Endodermal cell (in vitro differentiated cells): ENCODE data around the gene IDI1. TPM values are rescaled to one million over a fixed set of nuclear protein-coding genes. Genes with fewer than 3 reads are reported as not detected.

ENCODE experiments used
- DNase-seq: peaks from one replicate; pipeline ENCODE4 v3.0.0-alpha.2; 2017
- H3K27ac ChIP-seq: 2 replicates; pipeline ENCODE4 v1.5.1; 2013; ENCODE audit warnings: mild to moderate bottlenecking, low read depth, low read length, moderate library complexity
- H3K27me3 ChIP-seq: 2 replicates; pipeline ENCODE4 v1.6.1; 2013; ENCODE audit warnings: mild to moderate bottlenecking, low read length, moderate library complexity; ENCODE audit not compliant: insufficient read depth, control insufficient read depth, poor library complexity, severe bottlenecking
- H3K36me3 ChIP-seq: 2 replicates; pipeline ENCODE4 v1.7.0; 2013; ENCODE audit warnings: mild to moderate bottlenecking, low read length, moderate library complexity; ENCODE audit not compliant: control insufficient read depth, insufficient read depth
- H3K4me1 ChIP-seq: one replicate; pipeline ENCODE4 v1.7.0; 2013; ENCODE audit warnings: low read length; ENCODE audit not compliant: control insufficient read depth, insufficient read depth
- H3K4me3 ChIP-seq: 2 replicates; pipeline ENCODE4 v1.5.1; 2013; ENCODE audit warnings: mild to moderate bottlenecking, low read length, moderate library complexity
- H3K9ac ChIP-seq: 2 replicates; pipeline ENCODE4 v1.6.1; 2013; ENCODE audit warnings: mild to moderate bottlenecking, low read length, moderate library complexity; ENCODE audit not compliant: poor library complexity, severe bottlenecking; ENCODE audit errors: extremely low read depth
- H3K9me3 ChIP-seq: 2 replicates; pipeline ENCODE4 v1.6.1; 2013; ENCODE audit warnings: mild to moderate bottlenecking, low read length, moderate library complexity; ENCODE audit not compliant: control insufficient read depth
- H3K27ac Mint-ChIP-seq: 2 replicates; pipeline ENCODE4 v1.8.0; 2020; ENCODE audit warnings: mixed read lengths
- H3K27me3 Mint-ChIP-seq: 2 replicates; pipeline ENCODE4 v1.8.0; 2021; ENCODE audit warnings: mild to moderate bottlenecking, mixed read lengths; ENCODE audit not compliant: insufficient read depth
- H3K36me3 Mint-ChIP-seq: 2 replicates; pipeline ENCODE4 v1.8.0; 2020; ENCODE audit warnings: low read depth, mixed read lengths
- H3K4me1 Mint-ChIP-seq: 2 replicates; pipeline ENCODE4 v1.8.0; 2020; ENCODE audit warnings: mixed read lengths
- H3K4me3 Mint-ChIP-seq: 2 replicates; pipeline ENCODE4 v1.8.0; 2020; ENCODE audit warnings: mild to moderate bottlenecking, moderate library complexity, mixed read lengths
- H3K9me3 Mint-ChIP-seq: 2 replicates; pipeline ENCODE4 v1.8.0; 2020; ENCODE audit warnings: mild to moderate bottlenecking, mixed read lengths
- CTCF ChIP-seq: fragments of 200-600 bp; sonication (generic); conservative IDR thresholded peaks from 2 replicates; pipeline ENCODE4 v1.5.0; 2021; ENCODE audit warnings: antibody characterized with exemption, mild to moderate bottlenecking
- WGBS, 2 experiments: methylation state at CpG; one replicate each; pipeline versions ENCODE4 v1.1.5 to v1.1.7; 2013; ENCODE audit warnings: missing lambda C conversion rate in 2 of 2, mixed read lengths in 1 of 2; ENCODE audit not compliant: insufficient coverage in 1 of 2, insufficient read length in 1 of 2; 5-methylcytosine and 5-hydroxymethylcytosine counted together
- total RNA-seq, 2 donors: library from RNA; stranded (reverse); fragmentation: NEBNext Ultra II Directional in 1 of 2; extraction: Animal tissue kit (Norgen Biotek cat#: 25700) in 1 of 2; gene quantifications; 2 replicates in 1 of 2; 3 replicates in 1 of 2; pipeline ENCODE4 v1.2.1, GENCODE V29; 2021

Gene IDI1
- total RNA-seq, 2 donors from 2014 or later, result 36.3 to 53.3 TPM

- H3K36me3 ChIP-seq, result peaks cover 43% of the 10 kb centered on the region
- H3K9ac ChIP-seq, result peak within 1 kb of the TSS; percentile 88
- TF ChIP-seq CTCF, result no peak
- H3K27ac ChIP-seq, result peak within 1 kb of the TSS; percentile 83
- Mint-ChIP-seq H3K36me3 (peaks cover 32% of the 10 kb centered on the region), H3K27me3 (no peaks in the 10 kb centered on the region), H3K27ac (peak within 1 kb of the TSS; percentile 95), H3K4me1 (peaks cover 24% of the 10 kb centered on the region), H3K9me3 (no peaks in the 10 kb centered on the region), H3K4me3 (peak within 1 kb of the TSS; percentile 98)
- peak; percentile 95 for DNase-seq
- H3K27me3 ChIP-seq, result no peaks in the 10 kb centered on the region
- WGBS, 2 experiments, result 0 to 1% methylated on average over 15 to 87 of the region's 87 CpGs
- H3K4me3 ChIP-seq, result peak within 1 kb of the TSS; percentile 96
- H3K9me3 ChIP-seq, result no peaks in the 10 kb centered on the region
- H3K4me1 ChIP-seq, result no peaks in the 10 kb centered on the region
Measured at GRCh38 chr10:1056326-1057105, 7.6 kb upstream of the IDI1 start, which contains the start of gene WDR37. TSS of gene WDR37 (plus strand) at chr10:1056385. CDS start at chr10:1072156, 15,771 bp downstream.

- Mint-ChIP-seq H3K27me3 (no peaks in the 10 kb centered on the region), H3K9me3 (no peaks in the 10 kb centered on the region), H3K4me3 (peak overlapping the region; percentile 98), H3K36me3 (peaks cover 39% of the 10 kb centered on the region), H3K27ac (peak overlapping the region; percentile 58), H3K4me1 (peaks cover 31% of the 10 kb centered on the region)
- no peaks in the 10 kb centered on the region for H3K27me3 ChIP-seq
- peak overlapping the region; percentile 96 for H3K4me3 ChIP-seq
- 91% methylated on average over 6 of the region's 6 CpGs for WGBS, 2 experiments
- H3K36me3 ChIP-seq, result peaks cover 51% of the 10 kb centered on the region
- H3K27ac ChIP-seq, result no peak overlapping the region
- peaks cover 3% of the 10 kb centered on the region for H3K4me1 ChIP-seq
- H3K9ac ChIP-seq, result peak overlapping the region; percentile 88
- no peak for TF ChIP-seq CTCF
- H3K9me3 ChIP-seq, result no peaks in the 10 kb centered on the region
- DNase-seq, result no peak
Measured at GRCh38 chr10:1054684-1055083, 5.8 kb upstream of the IDI1 start.

- WGBS, 2 experiments, result 74% methylated on average over 4 of the region's 4 CpGs; no CpG with 5 or more reads in 1 of the 2 experiments
- peak overlapping the region; percentile 72 for H3K27ac Mint-ChIP-seq
- H3K27ac ChIP-seq, result no peak overlapping the region
- peaks cover 46% of the 10 kb centered on the region for H3K36me3 Mint-ChIP-seq
- H3K4me3 ChIP-seq, result peak overlapping the region; percentile 100
- H3K36me3 ChIP-seq, result peaks cover 50% of the 10 kb centered on the region
- peak overlapping the region; percentile 91 for H3K4me3 Mint-ChIP-seq
- peaks cover 3% of the 10 kb centered on the region for H3K4me1 ChIP-seq
- H3K9ac ChIP-seq, result peak overlapping the region; percentile 92
- H3K27me3 Mint-ChIP-seq, result no peaks in the 10 kb centered on the region
- no peaks in the 10 kb centered on the region for H3K9me3 Mint-ChIP-seq
- no peaks in the 10 kb centered on the region for H3K9me3 ChIP-seq
- H3K27me3 ChIP-seq, result no peaks in the 10 kb centered on the region
- peak; percentile 45 for TF ChIP-seq CTCF
- peaks cover 24% of the 10 kb centered on the region for H3K4me1 Mint-ChIP-seq
- peak; percentile 79 for DNase-seq
Measured at GRCh38 chr10:1050554-1050953, 1.6 kb upstream of the IDI1 start.
